ENCODE measurements around the gene CNNM2. TPM values are rescaled to one million over a fixed set of nuclear protein-coding genes. Genes with fewer than 3 reads are reported as not detected.

Gene CNNM2
- total RNA-seq, 2 donors from 2014 or later: 13.4 to 18.9 TPM

DNA sequence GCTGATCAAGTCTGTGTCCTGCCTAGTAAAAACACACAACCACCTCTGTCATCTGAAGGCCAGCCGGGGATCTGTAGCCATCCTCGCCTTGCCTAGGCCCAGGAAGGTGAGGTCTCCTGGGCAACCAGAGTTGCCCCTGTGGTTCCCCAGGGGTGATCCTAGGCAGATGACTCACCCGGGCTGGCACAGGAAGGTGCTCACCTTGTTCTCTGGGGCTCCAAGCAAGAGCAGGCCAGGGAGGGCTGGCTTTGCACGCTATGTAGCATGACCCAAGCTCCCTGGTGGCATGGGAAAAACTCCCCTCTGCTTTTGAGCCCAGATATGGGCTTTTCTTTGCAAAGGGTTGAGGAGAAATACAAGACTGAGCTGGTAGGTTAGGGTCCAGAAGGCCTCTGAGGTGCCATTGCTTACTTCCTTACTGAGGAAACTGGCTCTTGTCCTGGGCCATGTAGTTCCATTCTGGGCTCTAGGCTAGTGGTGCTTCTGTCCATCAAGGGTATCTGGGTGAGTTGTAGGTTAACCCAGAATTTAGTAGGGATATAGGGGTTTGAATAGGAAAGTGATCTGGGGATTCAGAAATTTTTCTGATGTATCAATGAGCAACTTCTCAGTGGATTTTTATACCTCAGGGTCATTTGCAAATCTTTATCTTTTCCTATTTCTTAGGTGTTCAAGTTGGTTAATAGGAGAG, 162.9 kb downstream of the CNNM2 start:
- intact Hi-C loops (cut with DNase I): no loop called here
- TF ChIP-seq POLR2A (IDR thresholded peaks at IDR 0.05) (no peak), POLR2AphosphoS5 (IDR thresholded peaks at IDR 0.05) (no peak)
- TF ChIP-seq, protein P1, sequence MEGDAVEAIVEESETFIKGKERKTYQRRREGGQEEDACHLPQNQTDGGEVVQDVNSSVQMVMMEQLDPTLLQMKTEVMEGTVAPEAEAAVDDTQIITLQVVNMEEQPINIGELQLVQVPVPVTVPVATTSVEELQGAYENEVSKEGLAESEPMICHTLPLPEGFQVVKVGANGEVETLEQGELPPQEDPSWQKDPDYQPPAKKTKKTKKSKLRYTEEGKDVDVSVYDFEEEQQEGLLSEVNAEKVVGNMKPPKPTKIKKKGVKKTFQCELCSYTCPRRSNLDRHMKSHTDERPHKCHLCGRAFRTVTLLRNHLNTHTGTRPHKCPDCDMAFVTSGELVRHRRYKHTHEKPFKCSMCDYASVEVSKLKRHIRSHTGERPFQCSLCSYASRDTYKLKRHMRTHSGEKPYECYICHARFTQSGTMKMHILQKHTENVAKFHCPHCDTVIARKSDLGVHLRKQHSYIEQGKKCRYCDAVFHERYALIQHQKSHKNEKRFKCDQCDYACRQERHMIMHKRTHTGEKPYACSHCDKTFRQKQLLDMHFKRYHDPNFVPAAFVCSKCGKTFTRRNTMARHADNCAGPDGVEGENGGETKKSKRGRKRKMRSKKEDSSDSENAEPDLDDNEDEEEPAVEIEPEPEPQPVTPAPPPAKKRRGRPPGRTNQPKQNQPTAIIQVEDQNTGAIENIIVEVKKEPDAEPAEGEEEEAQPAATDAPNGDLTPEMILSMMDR (IDR thresholded peaks at IDR 0.05): no peak
- WGBS: 89% methylated on average over 4 of the region's 4 CpGs

DNA sequence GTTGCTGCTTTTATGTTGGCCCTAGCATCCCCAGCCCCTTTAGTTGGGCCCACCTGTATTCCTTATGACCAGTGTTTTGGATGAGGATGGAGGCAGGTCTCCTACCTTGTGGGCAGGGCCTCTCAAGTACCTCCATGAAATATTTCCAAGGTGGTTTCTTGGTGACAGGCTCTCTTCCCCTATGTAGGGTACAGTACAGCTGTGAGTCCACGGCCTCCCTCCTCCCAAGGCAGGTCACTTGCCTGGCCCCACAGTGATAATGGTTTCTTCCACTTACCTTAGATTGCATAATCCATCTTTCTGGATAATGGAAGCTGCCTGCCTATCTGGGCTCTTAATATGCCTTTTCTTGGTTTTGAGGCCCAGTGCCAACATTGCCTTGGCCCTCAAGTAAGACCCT, 164.6 kb downstream of the CNNM2 start:
- Histone ChIP-seq H3K4me3 (no peak overlapping the region), H3K9me3 (no peaks in the 10 kb centered on the region), H3K4me1 (replicated peaks) (no peaks in the 10 kb centered on the region), H3K36me3 (no peaks in the 10 kb centered on the region), H3K27me3 (replicated peaks; ENCODE audit: insufficient read depth) (no peaks in the 10 kb centered on the region), H3K27ac (no peak overlapping the region)
- intact Hi-C loops (cut with DNase I): no loop called here
- WGBS: 92% methylated on average over 1 of the region's 1 CpG
- TF ChIP-seq POLR2A (IDR thresholded peaks at IDR 0.05) (no peak), POLR2AphosphoS5 (IDR thresholded peaks at IDR 0.05) (no peak)
- TF ChIP-seq, protein P1 (IDR thresholded peaks at IDR 0.05): no peak
- no peak for DNase-seq (ENCODE audit: low spot score)

More for the DNA sequence above, 162.9 kb downstream of the CNNM2 start:
- no peaks in the 10 kb centered on the region for H3K4me1 ChIP-seq (replicated peaks)
- no peak overlapping the region for H3K27ac ChIP-seq
- DNase-seq (ENCODE audit: low spot score): no peak
- H3K9me3 ChIP-seq: no peaks in the 10 kb centered on the region
- H3K4me3 ChIP-seq: no peak overlapping the region
- H3K27me3 ChIP-seq (replicated peaks; ENCODE audit: insufficient read depth): no peaks in the 10 kb centered on the region
- H3K36me3 ChIP-seq: peaks cover 0 to 7% of the 10 kb centered on the region in 2 donors

DNA sequence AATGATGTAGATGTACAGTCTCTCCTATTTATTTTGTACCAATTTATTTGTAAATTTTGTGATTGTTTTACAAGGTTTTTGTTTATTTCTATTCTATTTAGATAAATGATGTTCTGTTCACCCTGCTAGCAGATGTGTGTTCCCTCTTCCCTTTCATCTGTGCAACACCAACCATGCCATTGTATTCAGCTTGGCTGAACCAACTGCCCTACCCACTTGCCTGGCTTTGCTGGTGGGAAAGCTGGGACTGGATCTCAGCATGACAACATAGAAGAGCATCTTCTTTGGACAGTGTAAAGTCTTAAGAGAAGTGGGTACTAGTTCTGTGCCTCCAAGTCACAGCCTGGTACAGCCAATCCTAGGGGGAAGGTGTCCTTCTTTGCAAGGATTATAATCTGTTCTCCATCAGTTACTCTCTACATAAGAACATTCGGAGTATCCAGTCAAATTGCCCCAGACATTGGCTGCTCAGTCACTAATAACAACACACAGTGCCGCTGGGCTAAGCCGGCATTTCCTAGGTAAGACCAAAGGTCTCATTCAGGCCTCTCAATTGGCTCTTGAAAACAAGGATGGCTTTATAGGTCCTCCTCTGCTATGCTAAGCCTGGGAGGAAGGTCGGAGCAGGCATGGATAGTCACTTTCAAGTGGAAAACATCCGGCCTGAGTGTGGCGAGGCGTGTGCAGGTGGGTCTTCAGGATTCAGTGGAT, 165.3 kb downstream of the CNNM2 start:
- H3K27ac ChIP-seq: no peak overlapping the region
- 93% methylated on average over 7 of the region's 7 CpGs for WGBS
- H3K27me3 ChIP-seq (replicated peaks; ENCODE audit: insufficient read depth): no peaks in the 10 kb centered on the region
- intact Hi-C loops (cut with DNase I): no loop called here
- H3K9me3 ChIP-seq: no peaks in the 10 kb centered on the region
- no peak for DNase-seq (ENCODE audit: low spot score)
- no peak overlapping the region for H3K4me3 ChIP-seq
- TF ChIP-seq POLR2A (IDR thresholded peaks at IDR 0.05) (no peak), POLR2AphosphoS5 (IDR thresholded peaks at IDR 0.05) (no peak)
- TF ChIP-seq, protein P1 (IDR thresholded peaks at IDR 0.05): no peak
- H3K4me1 ChIP-seq (replicated peaks): no peaks in the 10 kb centered on the region
- H3K36me3 ChIP-seq: peaks cover 0 to 4% of the 10 kb centered on the region in 2 donors

DNA sequence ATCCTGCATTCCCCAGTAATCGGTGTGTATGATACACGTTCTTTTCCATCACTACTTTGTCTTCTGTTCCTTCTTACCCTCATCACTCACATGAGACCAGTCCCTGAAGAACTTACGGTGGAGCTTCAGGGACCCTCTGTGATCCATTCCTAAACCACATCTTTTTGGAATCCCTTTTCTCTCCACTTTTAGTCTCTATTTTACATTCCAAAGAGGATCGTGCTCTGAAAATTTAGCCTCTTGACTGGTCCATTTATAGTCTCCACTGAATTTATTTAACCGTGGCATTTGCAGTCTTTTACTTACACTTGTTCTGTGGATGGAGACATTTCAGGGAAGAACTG, 165.9 kb downstream of the CNNM2 start:
- intact Hi-C loops (cut with DNase I): no loop called here
- Histone ChIP-seq H3K36me3 (peaks cover 0 to 9% of the 10 kb centered on the region in 2 donors), H3K4me1 (replicated peaks) (no peaks in the 10 kb centered on the region), H3K27me3 (replicated peaks; ENCODE audit: insufficient read depth) (no peaks in the 10 kb centered on the region), H3K4me3 (no peak overlapping the region), H3K9me3 (no peaks in the 10 kb centered on the region), H3K27ac (no peak overlapping the region)
- TF ChIP-seq POLR2A (IDR thresholded peaks at IDR 0.05) (no peak), POLR2AphosphoS5 (IDR thresholded peaks at IDR 0.05) (no peak)
- TF ChIP-seq, protein P1 (IDR thresholded peaks at IDR 0.05): no peak
- DNase-seq (ENCODE audit: low spot score): no peak
- 92% methylated on average over 5 of the region's 5 CpGs for WGBS

DNA sequence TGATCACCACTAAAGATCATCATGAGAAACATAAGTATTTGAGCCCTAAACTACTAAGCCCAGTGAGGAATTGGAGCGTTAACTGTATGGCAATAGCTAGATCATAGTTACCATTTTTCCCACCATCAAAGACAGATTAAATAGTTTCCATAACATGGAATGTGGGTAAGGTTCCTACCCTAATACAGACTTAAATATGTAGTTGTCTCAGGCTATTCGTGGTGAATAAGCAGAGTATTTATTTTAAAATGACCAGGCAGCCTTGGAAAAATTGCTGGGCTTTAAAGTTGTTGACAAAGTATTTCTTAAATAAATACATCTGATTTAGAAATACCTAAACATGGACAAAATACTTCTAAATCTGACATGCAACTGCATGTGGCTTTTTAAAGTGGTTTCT, 168.2 kb downstream of the CNNM2 start:
- Histone ChIP-seq H3K4me1 (replicated peaks) (no peaks in the 10 kb centered on the region), H3K4me3 (no peak overlapping the region), H3K36me3 (peaks cover 8 to 23% of the 10 kb centered on the region in 2 donors), H3K27ac (no peak overlapping the region), H3K27me3 (replicated peaks; ENCODE audit: insufficient read depth) (no peaks in the 10 kb centered on the region), H3K9me3 (no peaks in the 10 kb centered on the region)
- no peak for DNase-seq (ENCODE audit: low spot score)
- intact Hi-C loops (cut with DNase I): no loop called here
- TF ChIP-seq, protein P1 (IDR thresholded peaks at IDR 0.05): no peak
- TF ChIP-seq POLR2A (IDR thresholded peaks at IDR 0.05) (no peak), POLR2AphosphoS5 (IDR thresholded peaks at IDR 0.05) (no peak)
- 72% methylated on average over 2 of the region's 2 CpGs for WGBS

Data from prostate gland (tissue), 2 donors.